Measurements from ENCODE around the gene SERPINB2. TPM values are rescaled to one million over a fixed set of nuclear protein-coding genes. Genes with fewer than 3 reads are reported as not detected.
A peak's percentile ranks its signal among the peaks of the same experiment; 100 is the strongest.

SERPINB2 gene
- polyA plus RNA-seq (555 to 1,052 TPM (median 733 TPM) in 3 replicates), polyA minus RNA-seq (174 to 585 TPM (median 505 TPM) in 3 replicates)
- polyA plus RNA-seq (2011; ENCODE audit: low read depth) = 712 TPM
- 414 and 847 TPM in 2 replicates for polyA plus RNA-seq (2011; cell fraction: cytosol; rRNA removed)
- 2,301 and 2,504 TPM in 2 replicates for polyA plus RNA-seq (2011; cell fraction: nucleus; rRNA removed)
- 233 and 890 TPM in 2 replicates for polyA plus RNA-seq (2012; ENCODE audit: low replicate concordance)
- 251 TPM for polyA minus RNA-seq (2011; cell fraction: cytosol; rRNA and poly(A)+ RNA removed)
- polyA minus RNA-seq (2011; cell fraction: nucleus; rRNA and poly(A)+ RNA removed) = 720 and 1,118 TPM in 2 replicates

DNA sequence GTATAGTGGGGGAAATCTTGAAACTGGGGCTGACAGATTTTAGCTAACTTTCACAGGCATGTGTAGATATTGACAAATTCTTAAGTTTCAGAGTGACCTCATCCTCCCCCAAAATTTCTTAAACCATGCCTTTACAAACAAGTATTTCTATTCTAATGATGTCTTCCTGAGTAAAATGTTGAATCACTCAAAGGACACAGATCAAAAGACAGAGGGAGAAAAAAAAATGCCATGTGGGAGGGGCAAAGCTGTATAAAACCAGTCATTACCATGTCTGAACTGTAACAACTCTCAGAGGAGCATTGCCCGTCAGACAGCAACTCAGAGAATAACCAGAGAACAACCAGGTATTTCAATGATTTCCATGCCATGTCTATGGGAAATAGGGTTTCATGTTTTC lies at the start of gene SERPINB2:
Gene SERPINB2 (plus strand): TSS at position 282 of the 400 bp plus-strand sequence. CDS start 3,740 bp downstream, outside the sequence.
- no peaks in the 10 kb centered on the region for H4K20me1 ChIP-seq (ENCODE audit: control insufficient read depth, extremely low read depth, insufficient read depth, low read length)
- H3K27ac ChIP-seq (ENCODE audit: control insufficient read depth, insufficient read depth, low read length) = peak within 1 kb of the TSS; percentile 88
- no peaks in the 10 kb centered on the region for H3K9me3 ChIP-seq (ENCODE audit: control insufficient read depth, low read depth, low read length)
- H3K4me3 ChIP-seq (ENCODE audit: control insufficient read depth in 2 of 3, extremely low read depth in 1 of 3, insufficient read depth in 2 of 3, low read depth in 1 of 3, low read length in 3 of 3) = peak within 1 kb of the TSS; percentile 47 to 78 (median 78)
- dilution Hi-C loops (cut with MboI; ENCODE audit: extremely low pct_ligation_motif_present, low sequenced_read_pairs) = no loop called here
- peaks cover 57% of the 10 kb centered on the region for H3K4me1 ChIP-seq (ENCODE audit: control insufficient read depth, extremely low read depth, insufficient read depth, low read length)
- peak within 1 kb of the TSS; percentile 75 for H3K4me2 ChIP-seq (ENCODE audit: control insufficient read depth, extremely low read depth, insufficient read depth, low read depth, low read length)
- H3K9ac ChIP-seq (ENCODE audit: control insufficient read depth, extremely low read depth, insufficient read depth, low read length) = peak within 1 kb of the TSS; percentile 84
- no peaks in the 10 kb centered on the region for H3K9me1 ChIP-seq (ENCODE audit: control insufficient read depth, extremely low read depth, insufficient read depth, low read length)
- peaks cover 16 to 24% of the 10 kb centered on the region in 2 experiments for H3K36me3 ChIP-seq (ENCODE audit: control insufficient read depth in 2 of 2, extremely low read depth in 1 of 2, insufficient read depth in 2 of 2, low read length in 2 of 2)
- no peak within 1 kb of the TSS for H2AFZ ChIP-seq (ENCODE audit: control insufficient read depth, low read length)
- TF ChIP-seq EZH2 (IDR thresholded peaks at IDR 0.05; ENCODE audit: low read length) (no peak), CTCF (optimal IDR thresholded peaks at IDR 0.05 in 1 of 3, IDR thresholded peaks at IDR 0.05 in 1 of 3, conservative IDR thresholded peaks at IDR 0.05 in 1 of 3; ENCODE audit: extremely low read depth in 1 of 3, insufficient read depth in 2 of 3, low read length in 3 of 3) (no peak)
- H3K27me3 ChIP-seq (ENCODE audit: control insufficient read depth, extremely low read depth, insufficient read depth, low read length) = no peaks in the 10 kb centered on the region
- DNase-seq (ENCODE audit: low read depth, low spot score) (peak; percentile 87), FAIRE-seq (peak; percentile 78)
- H3K79me2 ChIP-seq (ENCODE audit: control insufficient read depth, insufficient read depth, low read length) = peaks cover 25% of the 10 kb centered on the region

DNA sequence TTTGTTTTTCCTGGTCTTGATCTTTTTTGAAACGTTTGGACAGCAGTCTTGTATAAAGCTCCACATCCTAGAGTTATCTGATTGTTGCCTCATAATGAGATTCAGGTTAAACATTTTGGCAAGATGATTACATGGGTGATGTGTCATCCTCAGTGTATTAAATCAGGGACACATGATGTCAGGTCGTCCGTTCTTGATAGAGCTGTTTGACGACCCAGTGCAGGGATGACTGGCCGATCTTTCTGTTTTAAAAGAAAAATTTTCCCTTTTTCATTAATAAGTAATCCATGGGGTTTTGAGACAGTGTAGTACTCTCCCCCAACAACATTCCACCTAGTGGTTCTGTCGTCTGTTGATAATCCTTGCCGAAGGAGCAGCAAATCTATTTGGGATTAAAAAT lies 44.5 kb upstream of the SERPINB2 start:
- dilution Hi-C loops (cut with MboI; ENCODE audit: extremely low pct_ligation_motif_present, low sequenced_read_pairs) = no loop called here
- Histone ChIP-seq H3K27me3 (ENCODE audit: control insufficient read depth, extremely low read depth, insufficient read depth, low read length) (no peaks in the 10 kb centered on the region), H3K4me2 (ENCODE audit: control insufficient read depth, extremely low read depth, insufficient read depth, low read depth, low read length) (peak overlapping the region; percentile 34), H2AFZ (ENCODE audit: control insufficient read depth, low read length) (no peak overlapping the region), H3K4me1 (ENCODE audit: control insufficient read depth, extremely low read depth, insufficient read depth, low read length) (peaks cover 9% of the 10 kb centered on the region), H3K9me3 (ENCODE audit: control insufficient read depth, low read depth, low read length) (no peaks in the 10 kb centered on the region), H3K79me2 (ENCODE audit: control insufficient read depth, insufficient read depth, low read length) (no peaks in the 10 kb centered on the region), H3K36me3 (ENCODE audit: control insufficient read depth in 2 of 2, extremely low read depth in 1 of 2, insufficient read depth in 2 of 2, low read length in 2 of 2) (no peaks in the 10 kb centered on the region), H3K9me1 (ENCODE audit: control insufficient read depth, extremely low read depth, insufficient read depth, low read length) (no peaks in the 10 kb centered on the region), H3K9ac (ENCODE audit: control insufficient read depth, extremely low read depth, insufficient read depth, low read length) (no peak overlapping the region), H3K4me3 (ENCODE audit: control insufficient read depth in 2 of 3, extremely low read depth in 1 of 3, insufficient read depth in 2 of 3, low read depth in 1 of 3, low read length in 3 of 3) (no peak overlapping the region), H4K20me1 (ENCODE audit: control insufficient read depth, extremely low read depth, insufficient read depth, low read length) (no peaks in the 10 kb centered on the region), H3K27ac (ENCODE audit: control insufficient read depth, insufficient read depth, low read length) (no peak overlapping the region)
- TF ChIP-seq CTCF (optimal IDR thresholded peaks at IDR 0.05 in 1 of 3, IDR thresholded peaks at IDR 0.05 in 1 of 3, conservative IDR thresholded peaks at IDR 0.05 in 1 of 3; ENCODE audit: extremely low read depth in 1 of 3, insufficient read depth in 2 of 3, low read length in 3 of 3) = no peak
- no peak for TF ChIP-seq EZH2 (IDR thresholded peaks at IDR 0.05; ENCODE audit: low read length)
- FAIRE-seq (peak; percentile 43), DNase-seq (ENCODE audit: low read depth, low spot score) (no peak)
